GM23338 (cell line): ENCODE data around the gene MARCHF10. TPM values are rescaled to one million over a fixed set of nuclear protein-coding genes. Genes with fewer than 3 reads are reported as not detected.

Experiments used
- ATAC-seq: fragments of 200-7000 bp; cut with Tn5 transposase; 3 replicates; pipeline ENCODE4 v1.9.1; 2020
- DNase-seq: peaks from one replicate; pipeline ENCODE4 v3.0.0-alpha.2; 2015; ENCODE audit warnings: low spot score
- H2AFZ ChIP-seq: fragments of 200-600 bp; sonication (generic); 2 replicates; pipeline ENCODE4 v1.8.0; 2016; ENCODE audit warnings: antibody characterized with exemption, mild to moderate bottlenecking, moderate library complexity
- H3F3A ChIP-seq: fragments of 200-600 bp; sonication (generic); replicated peaks from 2 replicates; pipeline ENCODE4 v1.8.0; 2017; ENCODE audit warnings: antibody characterized with exemption, mixed run types, low read depth
- H3K27ac ChIP-seq: fragments of 200-600 bp; sonication (generic); 2 replicates; pipeline ENCODE4 v1.6.1; 2016; ENCODE audit warnings: low read depth
- H3K27me3 ChIP-seq: fragments of 200-600 bp; sonication (generic); 2 replicates; pipeline ENCODE4 v1.8.0; 2016; ENCODE audit warnings: mild to moderate bottlenecking, mixed run types, moderate library complexity; ENCODE audit not compliant: insufficient read depth
- H3K36me3 ChIP-seq: fragments of 200-600 bp; sonication (generic); 2 replicates; pipeline ENCODE4 v1.8.0; 2016; ENCODE audit warnings: mild to moderate bottlenecking; ENCODE audit not compliant: insufficient read depth
- H3K4me1 ChIP-seq: fragments of 200-600 bp; sonication (generic); 2 replicates; pipeline ENCODE4 v1.8.0; 2016; ENCODE audit warnings: mild to moderate bottlenecking, moderate library complexity; ENCODE audit not compliant: insufficient read depth
- H3K4me2 ChIP-seq: fragments of 200-600 bp; sonication (generic); 2 replicates; pipeline ENCODE4 v1.7.1; 2017; ENCODE audit warnings: mixed run types
- H3K4me3 ChIP-seq: fragments of 200-600 bp; sonication (generic); 2 replicates; pipeline ENCODE4 v1.6.1; 2016; ENCODE audit warnings: mixed run types
- H3K79me2 ChIP-seq: fragments of 200-600 bp; sonication (generic); replicated peaks from 2 replicates; pipeline ENCODE4 v1.8.0; 2017; ENCODE audit warnings: mild to moderate bottlenecking; ENCODE audit not compliant: insufficient read depth
- H3K9me2 ChIP-seq: fragments of 200-600 bp; sonication (generic); 2 replicates; pipeline ENCODE4 v1.8.0; 2017; ENCODE audit not compliant: insufficient read depth
- H4K20me1 ChIP-seq: fragments of 200-600 bp; sonication (generic); replicated peaks from 2 replicates; pipeline ENCODE4 v1.8.0; 2017; ENCODE audit warnings: mild to moderate bottlenecking; ENCODE audit not compliant: insufficient read depth
- H3K27ac Mint-ChIP-seq: 2 replicates; pipeline ENCODE4 v1.8.0; 2020; ENCODE audit warnings: inconsistent platforms, mild to moderate bottlenecking, moderate library complexity, mixed read lengths
- H3K27me3 Mint-ChIP-seq: 3 replicates; pipeline ENCODE4 v1.8.0; 2022; ENCODE audit warnings: low read depth, mild to moderate bottlenecking, moderate library complexity, mixed read lengths, inconsistent platforms; ENCODE audit not compliant: insufficient read depth, poor library complexity
- H3K36me3 Mint-ChIP-seq: 3 replicates; pipeline ENCODE4 v1.8.0; 2021; ENCODE audit warnings: low read depth, mild to moderate bottlenecking, inconsistent platforms, moderate library complexity, mixed read lengths
- H3K4me1 Mint-ChIP-seq: 3 replicates; pipeline ENCODE4 v1.8.0; 2020; ENCODE audit warnings: mild to moderate bottlenecking, inconsistent platforms, mixed read lengths
- H3K4me3 Mint-ChIP-seq: 3 replicates; pipeline ENCODE4 v1.8.0; 2021; ENCODE audit warnings: moderate library complexity, mild to moderate bottlenecking, inconsistent platforms, mixed read lengths
- H3K9me3 Mint-ChIP-seq: 3 replicates; pipeline ENCODE4 v1.8.0; 2020; ENCODE audit warnings: moderate library complexity, mild to moderate bottlenecking, inconsistent platforms, mixed read lengths
- CTCF ChIP-seq, 2 experiments: fragments of 200-600 bp in 1 of 2; sonication (generic) in 1 of 2; conservative IDR thresholded peaks; 2 replicates each; pipeline versions ENCODE4 v1.5.1 to v1.6.1; 2016 to 2017; ENCODE audit warnings: antibody characterized with exemption in 2 of 2, low read depth in 2 of 2, mild to moderate bottlenecking in 2 of 2, moderate library complexity in 1 of 2
- EZH2phosphoT487 ChIP-seq: fragments of 200-600 bp; sonication (generic); IDR thresholded peaks from one replicate; pipeline ENCODE4 v1.8.1; 2018; ENCODE audit warnings: antibody characterized with exemption; ENCODE audit not compliant: unreplicated experiment
- POLR2AphosphoS5 ChIP-seq: IDR thresholded peaks from 2 replicates; pipeline ENCODE4 v1.6.1; 2016; ENCODE audit warnings: antibody characterized with exemption, low read depth
- STAT1 ChIP-seq: IDR thresholded peaks from one replicate; pipeline ENCODE4 v1.6.1; 2016; ENCODE audit warnings: antibody characterized with exemption; ENCODE audit not compliant: unreplicated experiment
- ZNF331 ChIP-seq: fragments of 250-450 bp; sonication (Bioruptor Pico); IDR thresholded peaks from 2 replicates; pipeline ENCODE4 v1.5.0; 2020; ENCODE audit warnings: low read depth, mild to moderate bottlenecking, moderate library complexity
- ZNF462 ChIP-seq: fragments of 250-450 bp; sonication (Bioruptor Pico); IDR thresholded peaks from 2 replicates; pipeline ENCODE4 v1.5.0; 2020; ENCODE audit warnings: mild to moderate bottlenecking, moderate library complexity
- polyA plus RNA-seq: library from polyadenylated mRNA; unstranded; fragments of >200 nt; fragmentation: Nextera tagmentation; extraction: Ambion mirVana; gene quantifications from 2 replicates; pipeline ENCODE4 v1.2.1, GENCODE V29; 2016
- total RNA-seq: library from RNA; depleted of rRNA; stranded (reverse); fragments of >200 nt; shearing (Covaris generic); gene quantifications from 2 replicates; pipeline ENCODE4 v1.2.3, GENCODE V29; 2014

Gene MARCHF10
- total and polyA plus RNA-seq, 2 experiments from 2014 or later, result 0.50 TPM; not detected in 1

GRCh38 chr17:62848334-62848733 is 40.2 kb upstream of the MARCHF10 start (continued):
- no peak for TF ChIP-seq STAT1
- TF ChIP-seq CTCF (conservative IDR thresholded peaks at IDR 0.05; ENCODE audit: low read depth in 2 of 2), result no peak

- Mint-ChIP-seq H3K4me3 (no peak overlapping the region), H3K9me3 (no peaks in the 10 kb centered on the region), H3K36me3 (no peaks in the 10 kb centered on the region), H3K4me1 (no peaks in the 10 kb centered on the region), H3K27me3 (peaks cover 7% of the 10 kb centered on the region), H3K27ac (no peak overlapping the region)
- Histone ChIP-seq H3K36me3 (no peaks in the 10 kb centered on the region), H3F3A (no peaks in the 10 kb centered on the region), H4K20me1 (no peaks in the 10 kb centered on the region), H3K27ac (no peak overlapping the region), H3K79me2 (no peaks in the 10 kb centered on the region), H3K4me3 (no peak overlapping the region), H3K27me3 (no peaks in the 10 kb centered on the region), H2AFZ (no peak overlapping the region), H3K4me2 (no peak overlapping the region), H3K4me1 (no peaks in the 10 kb centered on the region), H3K9me2 (no peaks in the 10 kb centered on the region)
- no peak for DNase-seq
- no peak for ATAC-seq
- TF ChIP-seq CTCF (conservative IDR thresholded peaks at IDR 0.05; ENCODE audit: low read depth in 2 of 2), result no peak
These were observed 39.3 kb upstream of the MARCHF10 start for GRCh38 chr17:62847426-62847825.

GRCh38 chr17:62840871-62841270 is 32.8 kb upstream of the MARCHF10 start:
- H3K27me3 ChIP-seq, result no peaks in the 10 kb centered on the region
- H3K27ac ChIP-seq, result no peak overlapping the region
- H3K27me3 Mint-ChIP-seq, result no peaks in the 10 kb centered on the region
- H3K4me2 ChIP-seq, result no peak overlapping the region
- ATAC-seq (no peak), DNase-seq (no peak)
- H3K4me3 Mint-ChIP-seq, result no peak overlapping the region
- H3F3A ChIP-seq, result no peaks in the 10 kb centered on the region
- H3K36me3 ChIP-seq, result no peaks in the 10 kb centered on the region
- H3K79me2 ChIP-seq, result no peaks in the 10 kb centered on the region
- H3K4me3 ChIP-seq, result no peak overlapping the region
- H4K20me1 ChIP-seq, result no peaks in the 10 kb centered on the region
- no peaks in the 10 kb centered on the region for H3K4me1 Mint-ChIP-seq
- H3K4me1 ChIP-seq, result no peaks in the 10 kb centered on the region
- H3K9me2 ChIP-seq, result no peaks in the 10 kb centered on the region
- H3K27ac Mint-ChIP-seq, result no peak overlapping the region
- no peaks in the 10 kb centered on the region; the same call in 2 of the 3 replicates for H3K36me3 Mint-ChIP-seq
- no peaks in the 10 kb centered on the region; the same call in 2 of the 3 replicates for H3K9me3 Mint-ChIP-seq
- no peak overlapping the region for H2AFZ ChIP-seq
- no peak for TF ChIP-seq CTCF (conservative IDR thresholded peaks at IDR 0.05; ENCODE audit: low read depth in 2 of 2)
- TF ChIP-seq POLR2AphosphoS5, result no peak
- no peak for TF ChIP-seq ZNF462 (CRISPR knock-in tag)
- TF ChIP-seq ZNF331 (CRISPR knock-in tag), result no peak
- no peak for TF ChIP-seq EZH2phosphoT487
